Measurements from ENCODE around the gene LRRFIP1.

DNA sequence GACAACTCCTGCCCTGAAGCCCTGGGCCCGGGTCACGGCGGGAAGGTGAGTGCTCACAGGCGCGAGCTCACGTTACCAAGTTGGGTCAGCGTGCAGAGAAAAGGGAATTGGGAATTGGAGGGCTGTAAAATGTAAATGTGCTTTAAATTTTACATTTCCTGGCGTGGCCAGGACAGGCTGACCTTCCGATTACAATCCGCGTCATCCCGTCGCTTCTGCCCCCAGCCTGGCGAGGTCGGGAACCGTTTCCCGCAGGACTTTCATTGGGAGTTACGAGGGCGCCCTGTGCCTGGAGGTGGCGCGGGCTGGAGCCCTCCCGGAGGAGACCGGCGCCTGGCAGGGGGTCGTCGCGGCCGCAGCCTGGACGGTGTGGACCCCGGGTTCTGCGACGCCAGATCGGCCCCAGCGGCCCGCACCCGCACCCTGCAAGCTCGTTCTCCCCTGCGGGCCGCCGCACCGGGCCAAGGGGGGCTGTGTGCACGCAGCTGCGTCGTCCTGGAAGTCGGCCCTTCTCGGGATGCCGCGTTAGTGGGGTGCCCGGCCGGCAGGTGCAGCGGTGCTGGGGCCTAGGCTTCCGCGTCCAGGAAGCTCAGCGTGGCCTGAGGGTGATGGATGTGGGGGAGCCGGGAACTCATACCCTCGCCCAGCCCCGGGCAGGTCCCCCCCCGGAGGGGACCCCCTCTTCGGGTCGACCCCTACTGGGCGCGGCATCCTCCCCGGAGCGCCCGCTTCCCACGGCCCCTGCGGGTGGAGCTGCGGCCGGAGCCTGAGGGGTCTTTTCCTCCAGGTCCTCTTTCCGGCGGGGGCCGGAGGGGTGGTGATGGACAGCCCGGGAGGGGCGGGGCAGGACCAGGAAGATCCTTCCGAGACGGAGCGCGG lies 63.9 kb downstream of the LRRFIP1 start:
- TF ChIP-seq, protein P1, sequence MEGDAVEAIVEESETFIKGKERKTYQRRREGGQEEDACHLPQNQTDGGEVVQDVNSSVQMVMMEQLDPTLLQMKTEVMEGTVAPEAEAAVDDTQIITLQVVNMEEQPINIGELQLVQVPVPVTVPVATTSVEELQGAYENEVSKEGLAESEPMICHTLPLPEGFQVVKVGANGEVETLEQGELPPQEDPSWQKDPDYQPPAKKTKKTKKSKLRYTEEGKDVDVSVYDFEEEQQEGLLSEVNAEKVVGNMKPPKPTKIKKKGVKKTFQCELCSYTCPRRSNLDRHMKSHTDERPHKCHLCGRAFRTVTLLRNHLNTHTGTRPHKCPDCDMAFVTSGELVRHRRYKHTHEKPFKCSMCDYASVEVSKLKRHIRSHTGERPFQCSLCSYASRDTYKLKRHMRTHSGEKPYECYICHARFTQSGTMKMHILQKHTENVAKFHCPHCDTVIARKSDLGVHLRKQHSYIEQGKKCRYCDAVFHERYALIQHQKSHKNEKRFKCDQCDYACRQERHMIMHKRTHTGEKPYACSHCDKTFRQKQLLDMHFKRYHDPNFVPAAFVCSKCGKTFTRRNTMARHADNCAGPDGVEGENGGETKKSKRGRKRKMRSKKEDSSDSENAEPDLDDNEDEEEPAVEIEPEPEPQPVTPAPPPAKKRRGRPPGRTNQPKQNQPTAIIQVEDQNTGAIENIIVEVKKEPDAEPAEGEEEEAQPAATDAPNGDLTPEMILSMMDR (IDR thresholded peaks at IDR 0.05) = no peak
- TF ChIP-seq EP300 (IDR thresholded peaks at IDR 0.05) = peak in 1 of 2 donors; percentile 70
- peak in 1 of 2 donors; percentile 31 for TF ChIP-seq POLR2A (IDR thresholded peaks at IDR 0.05)
